Uterus (tissue), 2 donors: Measurements from ENCODE around the gene HIP1.

Experiments used
- POLR2A ChIP-seq, 2 donors: fragments of 450-650 bp; IDR thresholded peaks; one replicate each; pipeline ENCODE4 v1.6.1; 2016; ENCODE audit warnings: antibody characterized with exemption in 2 of 2, mild to moderate bottlenecking in 1 of 2, moderate library complexity in 1 of 2
- TF ChIP-seq, protein P1 (sequence below), 4 experiments: fragments of 200-600 bp in 2 of 4; fragments of 450-650 bp in 2 of 4; sonication (generic) in 2 of 4; IDR thresholded peaks; one replicate each; pipeline ENCODE4 v1.5.1; 2016 to 2019; ENCODE audit warnings: antibody characterized with exemption in 4 of 4, mild to moderate bottlenecking in 2 of 4, moderate library complexity in 1 of 4

GRCh38 chr7:75638594-75639070 lies 100.1 kb downstream of the HIP1 start:
- TF ChIP-seq, protein P1, sequence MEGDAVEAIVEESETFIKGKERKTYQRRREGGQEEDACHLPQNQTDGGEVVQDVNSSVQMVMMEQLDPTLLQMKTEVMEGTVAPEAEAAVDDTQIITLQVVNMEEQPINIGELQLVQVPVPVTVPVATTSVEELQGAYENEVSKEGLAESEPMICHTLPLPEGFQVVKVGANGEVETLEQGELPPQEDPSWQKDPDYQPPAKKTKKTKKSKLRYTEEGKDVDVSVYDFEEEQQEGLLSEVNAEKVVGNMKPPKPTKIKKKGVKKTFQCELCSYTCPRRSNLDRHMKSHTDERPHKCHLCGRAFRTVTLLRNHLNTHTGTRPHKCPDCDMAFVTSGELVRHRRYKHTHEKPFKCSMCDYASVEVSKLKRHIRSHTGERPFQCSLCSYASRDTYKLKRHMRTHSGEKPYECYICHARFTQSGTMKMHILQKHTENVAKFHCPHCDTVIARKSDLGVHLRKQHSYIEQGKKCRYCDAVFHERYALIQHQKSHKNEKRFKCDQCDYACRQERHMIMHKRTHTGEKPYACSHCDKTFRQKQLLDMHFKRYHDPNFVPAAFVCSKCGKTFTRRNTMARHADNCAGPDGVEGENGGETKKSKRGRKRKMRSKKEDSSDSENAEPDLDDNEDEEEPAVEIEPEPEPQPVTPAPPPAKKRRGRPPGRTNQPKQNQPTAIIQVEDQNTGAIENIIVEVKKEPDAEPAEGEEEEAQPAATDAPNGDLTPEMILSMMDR (IDR thresholded peaks at IDR 0.05), result no peak
- TF ChIP-seq POLR2A (IDR thresholded peaks at IDR 0.05), result no peak
